OCI-LY1 (cell line): Measurements from ENCODE around the gene ATP5F1D.

Source experiments
- CTCF ChIP-seq: fragments of 200-600 bp; sonication (generic), shearing (Covaris generic); IDR thresholded peaks from 2 replicates; pipeline ENCODE4 v1.5.1; 2017; ENCODE audit warnings: mild to moderate bottlenecking, antibody characterized with exemption, low read length, moderate library complexity, mixed read lengths
- EZH2 ChIP-seq: fragments of 200-600 bp; sonication (generic), shearing (Covaris generic); IDR thresholded peaks from 2 replicates; pipeline ENCODE4 v1.8.0; 2017; ENCODE audit warnings: borderline replicate concordance, mixed run types, mild to moderate bottlenecking, antibody characterized with exemption, low read length, moderate library complexity, mixed read lengths

- TF ChIP-seq EZH2, result no peak
- TF ChIP-seq CTCF, result no peak
Observed at GRCh38 chr19:1231729-1232637, 9.6 kb upstream of the ATP5F1D start.
